Forelimb muscle (tissue), 1 donor: Measurements from ENCODE around the gene SCP2D1. TPM values are rescaled to one million over a fixed set of nuclear protein-coding genes. Genes with fewer than 3 reads are reported as not detected.

Experiments
- polyA plus RNA-seq: library from polyadenylated mRNA; unstranded; fragments of 120-200 nt; gene quantifications from one replicate; pipeline ENCODE4 v1.2.1, GENCODE V29; 2013; ENCODE audit not compliant: insufficient read length

SCP2D1 gene
- polyA plus RNA-seq, 1 donor = not detected

Other genes with a start within 250 kb of the SCP2D1 start
- gene SMIM26, start 246.4 kb upstream of the SCP2D1 start, polyA plus RNA-seq = 83.1 TPM
- gene DTD1, start 225.7 kb upstream of the SCP2D1 start, polyA plus RNA-seq = 16.3 TPM